ENCODE measurements around the gene PI4KA.
"Not testable (repeated sequence)": the region's sequence is repeated elsewhere in the genome, so short reads cannot be mapped to it uniquely, and the experiment has no call there.

Gene PI4KA

GRCh38 chr22:20858615-20859416, at the start of gene PI4KA, which contains the start of gene SNAP29:
PI4KA (minus strand) TSS chr22:20858811; CDS start chr22:20858725, 86 bp downstream.
SNAP29 (plus strand) TSS chr22:20859007; CDS start chr22:20859111, 104 bp downstream.
- DNase-seq (ENCODE audit: low spot score): peak; percentile 97

GRCh38 chr22:20906387-20906767, 47.8 kb upstream of the PI4KA start:
- DNase-seq (ENCODE audit: low spot score): no peak

GRCh38 chr22:20905415-20906386, 47.1 kb upstream of the PI4KA start:
- DNase-seq (ENCODE audit: low spot score): no peak

- DNase-seq (ENCODE audit: low spot score): no peak
Measured at GRCh38 chr22:20904980-20905355, 46.4 kb upstream of the PI4KA start.

- DNase-seq (ENCODE audit: low spot score): peak; percentile 47
Measured at GRCh38 chr22:20904008-20904979, 45.7 kb upstream of the PI4KA start.

- no peak for DNase-seq (ENCODE audit: low spot score)
Measured at GRCh38 chr22:20903093-20903492, 44.5 kb upstream of the PI4KA start.

GRCh38 chr22:20901093-20902033, 42.8 kb upstream of the PI4KA start:
- DNase-seq (ENCODE audit: low spot score): not testable (repeated sequence)

- no peak for DNase-seq (ENCODE audit: low spot score)
Measured at GRCh38 chr22:20899827-20900423, 41.3 kb upstream of the PI4KA start.

GRCh38 chr22:20897737-20898136, 39.1 kb upstream of the PI4KA start:
- DNase-seq (ENCODE audit: low spot score): not testable (repeated sequence)

GRCh38 chr22:20890975-20891374, 32.4 kb upstream of the PI4KA start:
- no peak for DNase-seq (ENCODE audit: low spot score)

GRCh38 chr22:20889904-20890540, 31.4 kb upstream of the PI4KA start:
- no peak for DNase-seq (ENCODE audit: low spot score)

GRCh38 chr22:20889025-20889704, 30.6 kb upstream of the PI4KA start:
- no peak for DNase-seq (ENCODE audit: low spot score)

- no peak for DNase-seq (ENCODE audit: low spot score)
Measured at GRCh38 chr22:20887375-20887774, 28.8 kb upstream of the PI4KA start.

GRCh38 chr22:20885557-20886323, 27.1 kb upstream of the PI4KA start:
- peak; percentile 19 for DNase-seq (ENCODE audit: low spot score)

- no peak for DNase-seq (ENCODE audit: low spot score)
Measured at GRCh38 chr22:20885017-20885556, 26.5 kb upstream of the PI4KA start.

- no peak for DNase-seq (ENCODE audit: low spot score)
Measured at GRCh38 chr22:20884454-20884853, 25.8 kb upstream of the PI4KA start.

- no peak for DNase-seq (ENCODE audit: low spot score)
Measured at GRCh38 chr22:20882855-20883254, 24.2 kb upstream of the PI4KA start.
